Stomach (tissue), 4 donors: Measurements from ENCODE around the gene PRKACG.

Source experiments
- CTCF ChIP-seq, 7 experiments: fragments of 450-650 bp in 4 of 7; fragments of 200-600 bp in 3 of 7; sonication (generic) in 3 of 7; IDR thresholded peaks; one replicate each; pipeline ENCODE4 v1.5.1; 2016 to 2019; ENCODE audit warnings: antibody characterized with exemption in 7 of 7, control low read depth in 2 of 7, mild to moderate bottlenecking in 1 of 7
- EP300 ChIP-seq: sonication (generic); formaldehyde crosslinking; IDR thresholded peaks from one replicate; pipeline ENCODE4 v1.6.1; 2017; ENCODE audit warnings: antibody characterized with exemption
- POLR2A ChIP-seq, 4 donors: fragments of 450-650 bp; IDR thresholded peaks; one replicate each; pipeline ENCODE4 v1.6.1; 2016; ENCODE audit warnings: antibody characterized with exemption in 4 of 4, control low read depth in 2 of 4, mild to moderate bottlenecking in 1 of 4, moderate library complexity in 1 of 4

- no peak for TF ChIP-seq CTCF (IDR thresholded peaks at IDR 0.05)
- no peak for TF ChIP-seq POLR2A (IDR thresholded peaks at IDR 0.05)
- TF ChIP-seq EP300 = no peak
These were observed 39.5 kb downstream of the PRKACG start for GRCh38 chr9:68974431-68974830.
